ENCODE measurements around the gene ALOX5AP.

Gene ALOX5AP

GRCh38 chr13:30735025-30735871 lies at the start of gene ALOX5AP:
TSS of gene ALOX5AP (plus strand) at chr13:30735543. CDS start at chr13:30735606, 63 bp downstream.
- H3K4me3 Mint-ChIP-seq: no peak within 1 kb of the TSS
- no peaks in the 10 kb centered on the region for H3K9me3 Mint-ChIP-seq
- peaks cover 3% of the 10 kb centered on the region for H3K27me3 Mint-ChIP-seq (ENCODE audit: low read depth)

GRCh38 chr13:30685987-30686386 lies 49.4 kb upstream of the ALOX5AP start:
- H3K27ac Mint-ChIP-seq: no peak overlapping the region
- peaks cover 3% of the 10 kb centered on the region for H3K9me3 Mint-ChIP-seq
- TF ChIP-seq CTCF (IDR thresholded peaks at IDR 0.05; ENCODE audit: unreplicated experiment in 3 of 3): no peak
- H3K27me3 Mint-ChIP-seq (ENCODE audit: low read depth): peaks cover 9% of the 10 kb centered on the region
- no peaks in the 10 kb centered on the region for H3K36me3 Mint-ChIP-seq (ENCODE audit: low read depth)
- H3K4me1 Mint-ChIP-seq: peaks cover 26% of the 10 kb centered on the region
- no peak overlapping the region for H3K4me3 Mint-ChIP-seq

More at GRCh38 chr13:30735025-30735871, at the start of gene ALOX5AP:
- H3K36me3 Mint-ChIP-seq (ENCODE audit: low read depth): no peaks in the 10 kb centered on the region
- peak within 1 kb of the TSS in 1 of 3 experiments; percentile 9 for H3K27ac Mint-ChIP-seq
- H3K4me1 Mint-ChIP-seq: peaks cover 56% of the 10 kb centered on the region
- TF ChIP-seq CTCF (IDR thresholded peaks at IDR 0.05; ENCODE audit: unreplicated experiment in 3 of 3): no peak

GRCh38 chr13:30687601-30688000 lies 47.7 kb upstream of the ALOX5AP start:
- Mint-ChIP-seq H3K27me3 (ENCODE audit: low read depth) (peaks cover 9% of the 10 kb centered on the region), H3K27ac (no peak overlapping the region), H3K4me3 (no peak overlapping the region), H3K36me3 (ENCODE audit: low read depth) (no peaks in the 10 kb centered on the region), H3K4me1 (peaks cover 16% of the 10 kb centered on the region), H3K9me3 (peaks cover 3% of the 10 kb centered on the region)
- no peak for TF ChIP-seq CTCF (IDR thresholded peaks at IDR 0.05; ENCODE audit: unreplicated experiment in 3 of 3)

GRCh38 chr13:30689752-30690151 lies 45.6 kb upstream of the ALOX5AP start:
- no peak for TF ChIP-seq CTCF (IDR thresholded peaks at IDR 0.05; ENCODE audit: unreplicated experiment in 3 of 3)
- Mint-ChIP-seq H3K36me3 (ENCODE audit: low read depth) (no peaks in the 10 kb centered on the region), H3K27ac (no peak overlapping the region), H3K27me3 (ENCODE audit: low read depth) (peaks cover 17% of the 10 kb centered on the region), H3K4me1 (peaks cover 16% of the 10 kb centered on the region), H3K4me3 (no peak overlapping the region), H3K9me3 (peaks cover 3% of the 10 kb centered on the region)

- peak overlapping the region; percentile 22 to 62 (median 49) for H3K27ac Mint-ChIP-seq
- H3K4me3 Mint-ChIP-seq: peak overlapping the region in 2 of 3 experiments; percentile 2 to 63
- H3K9me3 Mint-ChIP-seq: peaks cover 3% of the 10 kb centered on the region
- H3K4me1 Mint-ChIP-seq: peaks cover 16% of the 10 kb centered on the region
- no peak for TF ChIP-seq CTCF (IDR thresholded peaks at IDR 0.05; ENCODE audit: unreplicated experiment in 3 of 3)
- no peaks in the 10 kb centered on the region for H3K36me3 Mint-ChIP-seq (ENCODE audit: low read depth)
- peaks cover 17% of the 10 kb centered on the region for H3K27me3 Mint-ChIP-seq (ENCODE audit: low read depth)
Measured at GRCh38 chr13:30690282-30691188, 44.8 kb upstream of the ALOX5AP start.
